ENCODE measurements around the gene DOCK9.

Gene DOCK9

DNA sequence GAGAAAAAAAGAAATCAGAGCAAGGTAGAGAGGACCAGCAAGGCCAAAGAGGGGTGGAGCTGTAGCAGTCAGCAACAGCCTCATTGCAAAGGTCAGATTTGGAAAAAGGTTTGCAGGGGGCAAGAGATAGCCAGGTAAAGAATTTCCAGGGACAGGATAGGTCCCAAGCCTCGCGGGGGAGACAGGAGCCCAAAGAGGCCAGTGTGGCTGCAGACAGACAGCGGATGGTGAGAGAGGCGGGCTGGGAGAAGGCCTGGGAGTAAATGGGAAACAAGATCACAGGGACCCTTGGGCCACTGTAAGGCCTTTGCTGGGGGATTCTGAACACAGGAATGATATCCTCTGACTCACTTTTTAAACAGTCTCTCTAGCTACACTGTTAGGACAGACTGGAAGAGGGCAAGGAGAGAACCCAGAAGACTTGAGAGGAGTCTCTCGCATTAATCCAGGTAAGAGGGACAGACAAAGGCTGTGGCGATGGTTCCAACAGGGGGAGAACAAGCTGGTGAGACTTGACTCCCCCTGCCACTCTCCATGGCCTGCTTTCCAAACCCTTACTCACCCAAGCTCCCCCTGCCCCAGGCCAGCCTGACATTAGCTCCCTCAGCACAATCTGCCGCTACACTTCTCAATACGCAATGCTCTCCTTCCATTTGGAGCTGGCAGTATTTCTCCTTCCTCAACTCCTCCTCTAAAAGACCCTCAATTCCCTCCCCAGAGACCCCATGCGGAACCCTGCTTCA lies 31.8 kb downstream of the DOCK9 start:
- DNase-seq (ENCODE audit: low read depth, low spot score): no peak

DNA sequence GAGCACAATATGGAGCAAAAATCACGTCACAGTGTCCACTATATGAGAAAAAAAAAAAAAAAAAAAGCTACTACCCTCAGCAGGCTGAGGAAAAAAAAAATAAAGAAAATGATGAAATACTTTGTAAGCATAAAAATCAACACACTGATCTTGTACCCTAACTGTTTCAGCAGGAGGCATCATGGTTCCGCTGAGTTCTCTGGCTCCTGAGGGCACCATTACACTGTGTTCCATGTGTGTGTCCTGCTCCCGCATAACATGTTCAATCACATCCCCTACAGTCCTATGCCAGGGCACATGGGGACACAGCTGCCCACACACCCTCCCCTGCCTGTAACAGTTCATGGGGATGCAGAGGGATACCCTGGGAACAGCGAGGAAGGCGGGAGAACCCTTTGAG lies 33.5 kb downstream of the DOCK9 start:
- no peak for DNase-seq (ENCODE audit: low read depth, low spot score)

GRCh38 chr13:98942997-98943396 lies 34.9 kb downstream of the DOCK9 start:
- DNase-seq (ENCODE audit: low read depth, low spot score): no peak

- no peak for DNase-seq (ENCODE audit: low read depth, low spot score)
Measured at GRCh38 chr13:98942485-98942884, 35.4 kb downstream of the DOCK9 start.

DNA sequence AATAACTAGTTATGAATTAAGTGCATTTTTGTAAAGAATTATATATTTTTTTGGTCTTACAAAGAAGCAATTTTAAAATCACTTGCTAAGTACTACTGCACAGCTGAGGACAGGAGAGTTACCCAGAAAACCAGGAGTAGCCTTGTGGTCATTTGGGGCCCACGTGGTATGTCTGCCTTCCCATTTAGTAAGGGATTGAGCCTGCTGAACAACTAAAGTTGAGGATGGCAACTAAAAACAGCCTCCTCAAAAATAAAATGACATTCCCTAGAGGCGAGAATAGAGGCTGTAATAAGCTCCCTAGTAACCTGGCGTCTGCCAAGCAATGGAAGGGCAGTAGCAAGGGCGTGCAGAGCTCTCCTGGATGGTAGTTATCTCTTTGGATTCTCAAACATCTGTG lies 36.3 kb downstream of the DOCK9 start:
- no peak for DNase-seq (ENCODE audit: low read depth, low spot score)

DNA sequence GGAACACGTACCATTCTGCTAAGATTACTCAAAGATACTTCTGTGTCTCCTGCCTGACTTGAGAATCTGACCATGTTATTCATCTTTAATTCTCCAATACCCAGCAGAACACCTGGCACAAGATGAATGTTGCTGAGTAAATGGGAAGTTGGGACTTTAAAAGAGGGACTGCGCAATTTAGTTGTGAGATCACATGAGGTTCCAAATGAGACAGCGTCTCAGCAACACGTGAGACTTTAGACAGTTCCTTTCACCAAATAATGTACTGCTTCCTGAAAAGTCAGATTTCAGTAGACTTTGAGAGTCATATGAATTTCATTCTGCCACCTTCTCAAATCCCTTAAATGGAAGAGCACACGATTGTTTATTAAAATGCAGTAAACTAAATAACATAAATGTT lies 36.7 kb downstream of the DOCK9 start:
- no peak for DNase-seq (ENCODE audit: low read depth, low spot score)

- DNase-seq (ENCODE audit: low read depth, low spot score): no peak
Measured at GRCh38 chr13:98940325-98941001, 37.4 kb downstream of the DOCK9 start.

- DNase-seq (ENCODE audit: low read depth, low spot score): no peak
Measured at GRCh38 chr13:98939660-98940191, 38.1 kb downstream of the DOCK9 start.

- no peak for DNase-seq (ENCODE audit: low read depth, low spot score)
Measured at GRCh38 chr13:98938801-98939200, 39.1 kb downstream of the DOCK9 start.

- DNase-seq (ENCODE audit: low read depth, low spot score): no peak
Measured at GRCh38 chr13:98937911-98938381, 39.9 kb downstream of the DOCK9 start.

DNA sequence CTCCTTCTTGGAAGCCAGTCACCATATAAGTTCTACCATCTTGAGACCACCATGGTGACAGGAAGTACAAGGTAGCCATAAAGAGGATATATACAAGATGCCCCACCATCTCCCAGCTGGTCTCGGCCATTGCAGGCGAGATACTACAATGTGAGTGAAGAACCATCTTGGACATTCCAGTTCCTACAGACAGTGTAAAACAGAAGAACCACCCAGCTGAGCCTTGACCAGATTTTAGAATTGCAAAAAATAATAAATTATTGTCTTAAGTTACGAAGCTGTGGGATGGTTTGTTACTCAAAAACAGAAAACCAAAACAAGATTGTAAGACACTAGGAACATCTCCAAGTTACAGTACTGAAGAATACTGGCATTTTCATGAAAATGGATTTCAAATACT lies 43.6 kb downstream of the DOCK9 start:
- no peak for DNase-seq (ENCODE audit: low read depth, low spot score)

DNA sequence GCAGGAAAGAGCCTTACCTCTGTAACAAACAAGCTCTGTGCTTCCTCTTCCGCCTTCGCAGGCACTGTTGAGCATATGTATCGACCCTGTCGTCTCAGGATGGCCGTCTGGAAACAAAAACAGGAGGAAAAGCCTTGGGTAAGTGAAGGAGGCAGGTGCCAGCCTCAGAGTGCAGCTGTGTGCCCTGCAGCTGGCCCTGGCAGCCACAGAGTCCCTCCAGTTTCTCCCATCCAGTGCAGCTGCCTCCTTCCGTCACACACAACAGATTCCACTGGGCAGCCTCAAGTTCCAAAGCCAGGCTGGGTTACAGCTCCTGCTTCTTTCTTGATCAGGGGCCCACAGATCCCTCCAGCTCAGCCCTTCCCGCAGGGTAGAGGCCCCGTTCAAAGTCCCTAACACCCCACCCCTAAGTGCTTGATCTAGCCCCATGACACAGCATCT lies 47.7 kb downstream of the DOCK9 start:
- peak; percentile 2 for DNase-seq (ENCODE audit: low read depth, low spot score)

DNA sequence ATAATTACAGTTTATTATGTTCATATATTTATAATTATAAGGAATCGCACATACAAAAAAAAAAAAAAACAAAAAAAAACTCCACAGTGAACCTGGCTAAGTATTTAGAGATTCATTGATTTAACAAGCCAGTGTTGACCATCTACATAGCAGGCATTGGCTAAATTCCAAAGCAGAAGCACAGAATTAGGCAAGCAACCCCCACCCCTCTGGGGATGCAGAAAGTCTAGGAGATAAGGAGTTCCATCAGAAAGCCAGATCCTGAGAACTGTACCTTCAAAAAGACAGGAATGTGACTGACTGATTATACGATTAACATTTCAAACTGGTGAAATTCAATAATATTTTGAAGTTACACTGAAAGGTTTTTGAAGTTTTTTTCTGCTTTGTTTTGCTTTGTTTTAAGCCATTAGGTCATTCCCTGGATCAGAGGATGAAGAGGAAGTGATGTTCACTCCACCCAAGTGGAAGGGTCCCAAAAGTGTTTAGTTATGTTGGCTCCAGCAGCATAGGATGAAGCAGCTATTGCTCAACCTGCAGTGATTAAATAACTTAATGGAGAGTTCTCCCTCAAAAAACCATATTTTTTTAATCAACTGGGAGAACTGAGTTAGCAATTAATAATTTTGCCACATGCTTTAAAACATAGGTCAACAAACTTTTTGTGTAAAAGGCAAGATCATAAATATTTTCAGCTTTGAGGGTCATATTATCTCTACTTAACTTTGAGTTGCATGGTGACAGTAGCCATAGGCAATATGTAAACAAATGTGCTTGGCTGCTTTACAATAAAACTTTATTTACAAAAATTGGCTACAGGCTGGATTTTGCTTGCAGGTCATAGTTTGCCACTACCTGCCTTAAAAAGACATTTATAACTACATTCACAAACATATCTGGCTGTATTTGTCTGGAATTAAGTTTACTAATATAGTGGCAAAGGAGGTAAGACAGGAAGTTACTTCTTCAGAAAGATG lies 49.6 kb downstream of the DOCK9 start:
- no peak for DNase-seq (ENCODE audit: low read depth, low spot score)

DNA sequence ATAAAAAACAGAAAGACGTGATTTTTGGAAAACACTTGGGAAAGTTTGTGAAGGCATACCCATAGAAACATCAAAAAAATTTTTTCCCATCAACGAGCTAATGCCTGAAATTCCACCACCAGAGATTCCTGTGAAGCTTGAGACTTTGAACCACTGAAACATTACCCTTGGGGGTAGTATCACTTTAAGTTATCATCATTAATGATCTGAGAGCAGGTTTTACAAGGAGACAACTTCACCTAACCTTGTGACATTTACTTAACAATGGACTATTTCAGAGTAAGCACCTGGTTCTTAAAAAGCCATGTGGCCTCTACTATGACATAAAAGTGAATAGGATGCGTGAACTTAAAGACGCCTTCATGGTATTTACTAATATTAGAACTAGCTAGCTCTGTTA lies 51.9 kb downstream of the DOCK9 start:
- DNase-seq (ENCODE audit: low read depth, low spot score): no peak

DNA sequence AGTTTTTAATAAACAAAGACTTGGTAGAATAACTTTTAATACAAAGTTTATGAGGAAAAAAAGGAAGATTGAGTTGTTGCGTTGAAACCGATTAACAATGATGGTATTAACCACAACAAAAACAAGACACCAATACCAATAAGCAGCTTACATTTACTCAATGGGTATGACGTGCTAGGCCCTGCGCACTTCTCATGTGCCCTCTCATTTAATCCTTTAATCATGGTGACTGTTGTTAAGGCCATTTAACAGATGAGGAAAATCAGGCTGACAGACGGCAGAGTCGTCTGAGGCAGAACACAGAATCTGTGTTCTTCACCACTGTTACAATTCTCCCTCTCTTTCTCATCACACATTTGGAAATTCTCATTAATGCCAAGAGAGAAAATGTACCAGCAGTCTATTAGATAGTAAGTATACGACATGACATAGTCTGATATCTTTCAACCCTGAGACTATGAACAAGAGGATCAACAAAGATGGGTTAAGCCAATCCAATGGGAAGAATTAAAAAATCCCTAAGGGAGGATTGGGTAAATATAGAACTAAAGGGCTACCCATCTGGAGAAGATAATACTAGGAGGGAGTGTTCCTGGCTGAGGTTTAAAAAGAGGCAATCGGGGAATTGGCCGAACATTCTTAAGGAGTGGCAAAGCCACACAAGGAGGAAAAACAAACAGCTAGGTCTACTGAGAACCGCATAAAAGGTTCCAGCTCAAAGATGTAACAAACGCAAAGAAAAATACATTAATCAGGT lies 54.0 kb downstream of the DOCK9 start:
- no peak for DNase-seq (ENCODE audit: low read depth, low spot score)

GRCh38 chr13:98922306-98922705 lies 55.6 kb downstream of the DOCK9 start:
- no peak for DNase-seq (ENCODE audit: low read depth, low spot score)

GRCh38 chr13:98921786-98922185 lies 56.1 kb downstream of the DOCK9 start:
- DNase-seq (ENCODE audit: low read depth, low spot score): no peak

DNA sequence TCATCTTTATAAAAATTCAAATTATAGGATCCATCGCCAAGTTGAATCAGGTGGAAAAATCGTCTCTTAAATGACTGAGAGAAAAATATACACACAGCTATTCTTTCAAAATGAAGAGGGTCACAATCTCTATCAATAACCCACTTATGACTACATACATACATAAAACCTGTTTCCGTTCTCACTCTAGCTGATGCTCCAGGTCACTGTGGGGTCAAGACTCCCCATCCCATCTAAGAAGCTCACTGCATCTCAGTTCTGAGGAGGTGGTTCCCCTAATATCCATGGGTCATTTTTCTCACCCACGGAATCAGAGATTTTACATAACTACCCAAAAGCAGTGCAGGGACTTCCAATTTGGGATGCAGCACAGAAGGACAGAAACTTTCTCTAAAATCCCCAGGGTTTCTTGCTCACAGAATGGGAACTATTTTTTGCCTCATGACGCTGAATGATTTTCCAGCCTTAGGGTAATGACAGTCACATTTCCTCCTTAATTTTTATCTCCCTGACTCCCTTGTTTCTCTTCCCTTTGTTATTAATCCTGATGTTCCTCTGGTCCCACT lies 56.8 kb downstream of the DOCK9 start:
- DNase-seq (ENCODE audit: low read depth, low spot score): no peak

DNA sequence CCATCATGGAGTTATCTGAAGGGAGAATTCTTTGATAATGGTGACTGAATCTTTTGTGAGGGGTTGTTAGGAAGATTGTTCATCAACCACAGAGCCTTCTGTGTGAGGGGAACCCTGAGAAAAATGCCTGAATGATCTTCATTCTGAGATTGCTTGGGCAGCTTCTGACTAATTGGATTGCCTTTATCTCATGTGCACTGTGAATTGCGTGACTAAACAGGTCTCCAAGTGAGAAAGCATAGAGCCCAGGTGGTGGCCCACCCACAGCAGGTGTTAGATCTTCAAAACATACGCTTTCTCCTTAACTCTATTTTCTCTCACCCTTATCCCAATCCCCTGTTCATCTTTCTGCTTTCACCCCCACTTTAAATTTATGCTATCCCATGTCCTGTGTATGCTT lies 58.3 kb downstream of the DOCK9 start:
- DNase-seq (ENCODE audit: low read depth, low spot score): no peak

GRCh38 chr13:98918771-98919170 lies 59.1 kb downstream of the DOCK9 start:
- no peak for DNase-seq (ENCODE audit: low read depth, low spot score)

- DNase-seq (ENCODE audit: low read depth, low spot score): no peak
Measured at GRCh38 chr13:98917116-98917515, 60.7 kb downstream of the DOCK9 start.

Data from smooth muscle cell of the brain vasculature (primary cell).